Suppressor macrophage treated with lipopolysaccharide for 1 hour (primary cell): ENCODE data around the gene RBMS3.
"Not testable (repeated sequence)": the region's sequence is repeated elsewhere in the genome, so short reads cannot be mapped to it uniquely, and the experiment has no call there.

Experiments
- DNase-seq, 3 donors: peaks; one replicate each; pipeline ENCODE4 v3.0.0-alpha.2; 2020 to 2022

RBMS3 gene

DNA sequence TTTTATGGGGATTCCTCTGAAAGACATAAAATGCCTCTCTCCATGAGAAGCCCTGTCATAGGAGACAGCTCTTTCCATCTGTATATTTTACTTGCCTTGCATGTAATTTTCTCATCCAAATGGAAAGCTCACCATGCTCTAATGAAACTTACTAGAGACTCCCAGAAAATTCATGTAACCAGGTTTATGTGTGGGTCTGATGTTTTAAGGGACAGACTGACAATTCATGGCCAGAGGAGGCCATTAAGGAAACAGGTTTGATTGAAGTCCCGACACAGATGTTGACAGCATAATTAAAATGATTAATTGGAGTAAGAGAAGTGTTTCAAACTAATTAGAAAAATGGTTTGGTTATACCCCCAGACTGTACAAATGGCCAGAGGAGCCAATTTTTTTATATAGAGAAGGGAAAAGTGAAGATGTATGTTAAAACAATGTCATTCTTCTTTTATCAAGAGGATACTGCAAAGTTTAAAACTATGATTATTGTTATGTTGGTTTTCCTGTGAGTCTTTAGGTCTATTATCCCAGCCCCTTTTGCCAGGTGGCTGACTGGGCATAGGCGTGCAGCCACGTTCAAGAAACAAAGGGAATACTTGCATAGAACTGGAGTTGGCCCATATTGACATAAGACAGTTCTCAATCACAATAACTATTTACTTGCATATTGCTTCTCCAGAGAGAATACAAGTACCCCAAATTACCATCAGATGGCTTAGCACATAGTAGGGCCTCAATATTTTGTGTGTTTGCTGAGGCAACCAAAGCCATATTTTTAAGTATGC is 64.8 kb downstream of the RBMS3 start:
- no peak for DNase-seq

GRCh38 chr3:29346828-29347227 is 66.0 kb downstream of the RBMS3 start:
- no peak for DNase-seq

GRCh38 chr3:29347412-29347811 is 66.5 kb downstream of the RBMS3 start:
- DNase-seq: no peak

GRCh38 chr3:29348316-29348715 is 67.4 kb downstream of the RBMS3 start:
- DNase-seq: no peak

DNA sequence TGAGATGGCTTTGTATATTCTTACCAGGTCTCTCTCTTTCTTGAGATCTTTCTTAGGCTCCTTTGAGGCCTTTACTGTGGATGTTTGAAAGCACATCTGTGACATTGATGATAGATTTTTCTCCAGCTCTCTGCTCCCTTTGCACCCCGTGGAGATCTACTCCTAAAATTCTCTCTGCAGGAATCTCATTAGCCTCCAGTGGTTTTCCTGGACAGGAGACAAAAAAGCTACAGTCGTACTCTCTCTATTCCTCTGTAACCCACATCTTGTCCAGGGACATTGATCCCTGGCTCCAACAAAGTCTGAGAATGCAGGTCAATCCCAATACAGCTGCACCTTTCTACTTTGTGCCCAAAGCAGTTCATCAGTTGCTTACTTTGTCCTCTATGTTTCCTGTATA is 68.2 kb downstream of the RBMS3 start:
- DNase-seq: no peak

DNA sequence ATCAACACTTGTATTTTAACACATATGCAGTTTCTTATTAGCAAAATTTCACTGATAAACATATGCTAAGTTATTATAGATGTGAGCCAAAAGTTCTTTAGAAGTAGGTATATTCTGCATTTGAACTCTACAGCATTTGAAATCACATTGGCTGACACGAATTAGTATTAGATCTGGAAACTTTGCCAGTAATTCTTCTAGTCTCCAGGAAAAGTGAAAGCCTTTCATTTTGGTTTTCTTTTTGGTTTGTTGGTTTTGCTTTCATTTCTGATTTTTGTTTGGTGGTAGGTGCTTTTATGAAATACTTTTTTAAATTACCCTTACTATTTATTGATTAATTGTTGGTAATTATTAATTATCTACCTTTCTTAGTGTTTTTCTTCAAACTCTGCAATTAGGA is 72.9 kb downstream of the RBMS3 start:
- DNase-seq: peak in 2 of 3 donors; percentile 3 to 10

GRCh38 chr3:29354894-29355293 is 74.0 kb downstream of the RBMS3 start:
- DNase-seq: no peak

- no peak for DNase-seq
Observed at GRCh38 chr3:29356062-29356461, 75.2 kb downstream of the RBMS3 start.

DNA sequence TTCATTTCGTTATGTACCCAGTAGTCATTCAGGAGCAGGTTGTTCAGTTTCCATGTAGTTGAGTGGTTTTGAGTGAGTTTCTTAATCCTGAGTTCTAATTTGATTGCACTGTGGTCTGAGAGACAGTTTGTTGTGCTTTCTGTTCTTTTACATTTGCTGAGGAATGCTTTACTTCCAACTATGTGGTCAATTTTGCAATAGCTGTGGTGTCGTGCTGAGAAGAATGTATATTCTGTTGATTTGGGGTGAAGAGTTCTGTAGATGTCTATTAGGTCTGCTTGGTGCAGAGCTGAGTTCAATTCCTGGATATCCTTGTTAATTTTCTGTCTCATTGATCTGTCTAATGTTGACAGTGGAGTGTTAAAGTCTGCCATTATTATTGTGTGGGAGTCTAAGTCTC is 79.4 kb downstream of the RBMS3 start:
- not testable (repeated sequence) for DNase-seq

DNA sequence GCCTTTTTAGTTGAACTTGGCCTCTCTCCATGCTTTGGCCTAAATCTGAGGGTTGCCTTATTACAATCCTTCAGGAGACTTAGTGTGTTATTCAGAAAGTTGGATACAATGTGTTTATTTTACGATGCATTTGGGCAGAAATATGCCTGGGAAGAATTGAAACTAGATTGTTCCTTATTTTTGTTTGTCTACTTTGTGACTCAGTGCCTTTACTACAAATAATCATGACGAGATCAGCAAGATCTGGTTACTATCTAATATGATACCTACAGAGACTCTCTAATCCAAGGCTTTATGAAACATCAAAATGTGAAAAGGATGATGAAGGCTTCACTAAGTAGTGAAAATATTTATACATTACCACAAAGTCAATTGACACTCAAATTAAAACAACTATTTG is 82.2 kb downstream of the RBMS3 start:
- peak; percentile 2 to 45 (median 24) for DNase-seq

- no peak for DNase-seq
Observed at GRCh38 chr3:29370021-29370420, 89.2 kb downstream of the RBMS3 start.

GRCh38 chr3:29370476-29371420 is 89.9 kb downstream of the RBMS3 start:
- DNase-seq: no peak

- DNase-seq: no peak
Observed at GRCh38 chr3:29373131-29373680, 92.3 kb downstream of the RBMS3 start.

DNA sequence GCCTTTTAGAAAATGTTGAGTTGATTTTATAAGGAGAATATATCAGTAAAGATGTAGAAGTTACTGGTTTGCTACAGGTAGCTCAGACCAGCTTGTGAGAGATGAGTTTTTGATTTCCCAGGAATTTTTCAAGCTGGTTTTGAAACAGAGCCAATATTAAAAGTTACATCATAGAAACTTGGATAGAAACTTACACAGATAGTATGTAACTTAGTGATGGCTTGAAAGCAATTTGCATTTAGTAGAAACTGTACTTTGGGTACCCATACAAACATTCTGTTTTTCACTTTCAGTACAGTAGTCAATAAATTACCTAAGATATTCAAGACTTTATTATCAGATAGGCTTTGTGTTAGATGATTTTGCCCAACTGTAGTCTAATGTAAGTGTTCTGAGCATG is 93.4 kb downstream of the RBMS3 start:
- DNase-seq: no peak

- no peak for DNase-seq
Observed at GRCh38 chr3:29379097-29379496, 98.2 kb downstream of the RBMS3 start.

DNA sequence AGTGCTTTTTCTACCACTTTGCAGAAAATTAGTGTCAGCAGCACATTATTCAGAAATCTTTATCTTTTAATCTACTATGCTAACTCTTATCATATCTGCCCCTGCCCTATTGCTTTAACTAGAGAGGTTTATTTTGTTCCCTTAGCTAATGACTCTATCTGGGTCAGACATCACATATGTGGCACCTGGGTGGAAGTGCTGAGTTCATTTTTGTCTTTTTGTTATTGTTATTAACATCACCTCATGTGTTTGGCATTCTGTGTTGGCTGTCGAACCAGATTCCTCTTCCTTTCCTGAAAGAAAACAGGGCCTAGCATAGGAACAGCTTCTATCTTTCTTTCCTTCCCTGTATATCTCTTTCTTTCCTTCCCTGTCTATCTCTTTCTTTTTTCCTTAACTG is 100.7 kb downstream of the RBMS3 start:
- no peak for DNase-seq

DNA sequence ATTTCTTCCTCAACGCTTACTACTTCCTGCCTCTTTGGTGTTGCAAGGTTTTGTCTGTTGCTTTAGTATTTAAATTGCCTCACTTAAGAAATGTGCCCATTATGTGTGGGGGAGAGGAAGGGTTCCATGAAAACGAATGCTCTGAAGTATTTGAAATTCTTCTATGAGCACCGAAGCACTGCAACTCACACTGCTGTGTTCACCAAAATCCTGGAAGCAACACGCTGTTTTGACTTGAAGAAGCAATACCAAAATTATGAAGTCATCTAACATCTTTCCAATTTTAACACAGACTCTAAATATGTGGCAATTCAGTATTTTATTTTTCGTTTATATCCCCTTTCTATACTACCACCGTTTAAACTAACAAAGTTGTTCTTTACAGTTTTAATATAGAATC is 101.5 kb downstream of the RBMS3 start:
- no peak for DNase-seq

GRCh38 chr3:29382845-29383244 is 102.0 kb downstream of the RBMS3 start:
- DNase-seq: no peak

GRCh38 chr3:29384640-29385039 is 103.8 kb downstream of the RBMS3 start:
- DNase-seq: no peak

- no peak for DNase-seq
Observed at GRCh38 chr3:29385046-29385830, 104.4 kb downstream of the RBMS3 start.

DNA sequence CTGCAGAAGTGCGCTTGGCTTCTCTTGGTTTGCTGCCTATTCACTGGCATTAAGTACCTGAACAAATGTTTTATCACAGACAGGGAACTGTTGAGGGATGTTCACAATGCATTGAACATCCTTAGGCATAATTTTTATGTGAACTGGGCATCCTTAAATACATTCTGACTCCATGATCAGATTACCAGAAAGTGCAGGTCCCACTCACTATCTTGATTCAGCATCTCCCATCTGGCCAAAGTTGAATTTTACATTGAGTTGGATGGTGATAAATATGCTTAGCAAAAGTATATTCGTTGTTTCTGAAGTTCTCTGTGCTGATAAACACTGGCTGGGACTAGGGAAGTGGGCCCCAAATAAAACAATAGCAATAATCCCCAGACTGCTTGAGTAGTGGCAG is 108.5 kb downstream of the RBMS3 start:
- no peak for DNase-seq

DNA sequence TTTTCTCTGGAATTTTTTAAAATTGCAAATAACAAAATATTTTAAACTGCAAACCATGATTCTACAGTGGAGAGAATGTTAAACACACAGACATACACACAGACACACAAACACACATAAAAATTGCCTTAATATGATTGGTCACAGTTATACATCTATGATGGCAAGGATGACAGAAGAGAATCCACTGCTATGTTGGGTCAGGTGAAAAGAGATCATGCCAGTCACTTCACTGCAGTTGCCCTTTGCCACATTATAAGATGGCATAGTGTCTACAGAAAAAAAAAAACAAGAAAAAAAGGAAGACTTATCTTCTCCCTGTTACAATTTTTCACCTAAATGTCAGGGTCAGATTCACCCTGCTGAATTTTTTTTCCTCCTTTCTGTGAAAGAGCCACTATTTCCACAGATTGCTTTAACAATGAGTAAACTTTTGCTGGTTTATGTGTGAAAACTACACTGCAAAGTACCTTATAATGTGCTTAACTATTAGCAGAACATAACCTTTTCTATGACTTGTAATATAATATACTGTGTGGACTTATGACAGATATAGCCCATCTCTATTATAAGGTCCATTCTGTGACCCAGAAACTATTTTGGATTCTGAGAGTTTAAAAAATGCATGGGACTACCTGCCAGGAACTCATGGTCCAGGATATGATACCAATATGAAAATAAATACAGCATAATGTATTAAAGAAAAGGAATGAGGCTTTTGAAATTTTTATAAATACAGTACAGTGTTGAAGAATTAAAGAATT is 111.9 kb downstream of the RBMS3 start:
- DNase-seq: no peak
